CD4-positive, alpha-beta T cell (primary cell): ENCODE results near the gene TMEM106B. TPM values are rescaled to one million over a fixed set of nuclear protein-coding genes. Genes with fewer than 3 reads are reported as not detected.

Experiments
- ATAC-seq: fragments of 200-7000 bp; cut with Tn5 transposase; one replicate; pipeline ENCODE4 v1.10.0; 2022; ENCODE audit warnings: mild to moderate bottlenecking; ENCODE audit not compliant: poor library complexity
- CTCF ChIA-PET: fragments of 350-600 bp; sonication (Branson Sonifier 250); formaldehyde crosslinking; loops from one replicate; lab custom pipeline; 2021; ENCODE audit warnings: antibody characterized with exemption, inconsistent platforms; lab: Charles Lee
- POLR2A ChIA-PET: fragments of 350-600 bp; sonication (Branson Sonifier 250); formaldehyde crosslinking; loops from one replicate; lab custom pipeline; 2021; ENCODE audit warnings: antibody characterized with exemption, inconsistent platforms; lab: Charles Lee
- DNase-seq, 14 experiments: peaks; one replicate each; pipeline ENCODE4 v3.0.0-alpha.2; 2013 to 2020; ENCODE audit warnings: mixed read lengths in 2 of 14
- H3K27ac ChIP-seq, 2 donors: one replicate each; pipeline versions ENCODE4 v1.5.1 to v1.7.0; 2013; ENCODE audit warnings: low read length in 2 of 2, low read depth in 1 of 2, mild to moderate bottlenecking in 1 of 2
- H3K27me3 ChIP-seq, 2 experiments: 1 replicate in 1 of 2; 2 replicates in 1 of 2; pipeline versions ENCODE4 v1.6.1 to v1.7.0; 2013; ENCODE audit warnings: low read length in 2 of 2, control low read depth in 1 of 2, mild to moderate bottlenecking in 1 of 2, moderate library complexity in 1 of 2; ENCODE audit not compliant: insufficient read depth in 2 of 2, control insufficient read depth in 1 of 2
- H3K36me3 ChIP-seq: one replicate; pipeline ENCODE4 v1.6.1; 2013; ENCODE audit warnings: low read length, control low read depth; ENCODE audit not compliant: insufficient read depth
- H3K4me1 ChIP-seq: one replicate; pipeline ENCODE4 v1.6.1; 2013; ENCODE audit warnings: low read length, control low read depth; ENCODE audit not compliant: insufficient read depth
- H3K4me3 ChIP-seq: one replicate; pipeline ENCODE4 v1.5.1; 2013; ENCODE audit warnings: mild to moderate bottlenecking, low read length, moderate library complexity
- H3K9me3 ChIP-seq, 2 experiments: 1 replicate in 1 of 2; 2 replicates in 1 of 2; pipeline versions ENCODE4 v1.6.1 to v1.7.0; 2013; ENCODE audit warnings: low read length in 2 of 2, mild to moderate bottlenecking in 2 of 2, control low read depth in 1 of 2, moderate library complexity in 1 of 2; ENCODE audit not compliant: control insufficient read depth in 1 of 2, insufficient read depth in 1 of 2
- H3K27ac Mint-ChIP-seq: one replicate; pipeline ENCODE4 v1.8.0; 2020; ENCODE audit warnings: mixed read lengths
- H3K27me3 Mint-ChIP-seq: one replicate; pipeline ENCODE4 v1.8.0; 2021; ENCODE audit warnings: mixed read lengths
- H3K36me3 Mint-ChIP-seq: one replicate; pipeline ENCODE4 v1.8.0; 2021; ENCODE audit warnings: low read depth, mixed read lengths
- H3K4me1 Mint-ChIP-seq: one replicate; pipeline ENCODE4 v1.8.0; 2021; ENCODE audit warnings: low read depth, mixed read lengths
- H3K4me3 Mint-ChIP-seq: one replicate; pipeline ENCODE4 v1.8.0; 2020; ENCODE audit warnings: mild to moderate bottlenecking, mixed read lengths
- H3K9me3 Mint-ChIP-seq: one replicate; pipeline ENCODE4 v1.8.0; 2020; ENCODE audit warnings: mixed read lengths
- CTCF ChIP-seq: fragments of 200-600 bp; IDR thresholded peaks from one replicate; pipeline ENCODE4 v1.8.0; 2022; ENCODE audit warnings: antibody characterized with exemption, mild to moderate bottlenecking
- intact Hi-C, 2 experiments: fragments of 100-400 bp; cut with DNase I in 1 of 2; cut with micrococcal nuclease in 1 of 2; formaldehyde crosslinking; loops; one replicate each; pipeline versions ENCODE4 v1.15.1 to v1.9.0; 2023 to 2025; cut with DNase I, micrococcal nuclease
- total RNA-seq, 174 experiments: library from RNA in 2 of 174; stranded (reverse) in 2 of 174; gene quantifications; one replicate each; pipeline ENCODE4 v1.2.3 and lab custom pipeline; 2021 to 2026

Gene TMEM106B
- total RNA-seq, 2 experiments from 2014 or later: 16.9 to 17.5 TPM

- Mint-ChIP-seq H3K27me3 (no peaks in the 10 kb centered on the region), H3K9me3 (peaks cover 3% of the 10 kb centered on the region), H3K4me3 (no peak overlapping the region), H3K4me1 (peaks cover 46% of the 10 kb centered on the region), H3K36me3 (peaks cover 68% of the 10 kb centered on the region), H3K27ac (no peak overlapping the region)
- ATAC-seq (no peak), DNase-seq (no peak)
- Histone ChIP-seq H3K9me3 (no peaks in the 10 kb centered on the region), H3K4me3 (no peak overlapping the region), H3K27ac (no peak overlapping the region), H3K36me3 (peaks cover 34% of the 10 kb centered on the region), H3K4me1 (peaks cover 9% of the 10 kb centered on the region), H3K27me3 (no peaks in the 10 kb centered on the region)
- no peak for TF ChIP-seq CTCF
- CTCF ChIA-PET: no interaction called here
- intact Hi-C loops: no loop called here
- POLR2A ChIA-PET: no interaction called here
Observed at GRCh38 chr7:12226756-12227155, 15.7 kb downstream of the TMEM106B start.

- no peak overlapping the region for H3K4me3 ChIP-seq
- no peaks in the 10 kb centered on the region for H3K27me3 Mint-ChIP-seq
- no peaks in the 10 kb centered on the region for H3K27me3 ChIP-seq
- H3K27ac ChIP-seq: no peak overlapping the region
- H3K4me1 Mint-ChIP-seq: peaks cover 33% of the 10 kb centered on the region
- DNase-seq (no peak), ATAC-seq (no peak)
- peaks cover 9% of the 10 kb centered on the region for H3K4me1 ChIP-seq
- no peak overlapping the region for H3K27ac Mint-ChIP-seq
- no peak for TF ChIP-seq CTCF
- no peaks in the 10 kb centered on the region for H3K9me3 Mint-ChIP-seq
- H3K36me3 ChIP-seq: peaks cover 37% of the 10 kb centered on the region
- H3K36me3 Mint-ChIP-seq: peaks cover 74% of the 10 kb centered on the region
- ChIA-PET POLR2A (no interaction called here), CTCF (interaction anchor here (0.5 kb wide), 1 partner anchor 504 kb away, joined by 3 read pairs; no protein-coding TSS in a partner anchor)
- no peak overlapping the region for H3K4me3 Mint-ChIP-seq
- intact Hi-C loops: loop anchor here in 1 of 2 experiments (2.0 kb wide), 1 partner anchor 17 kb away; the partner anchor contains the start of gene TMEM106B
- H3K9me3 ChIP-seq: no peaks in the 10 kb centered on the region
Observed at GRCh38 chr7:12228024-12228423, 16.9 kb downstream of the TMEM106B start.

GRCh38 chr7:12229046-12229445, 18.0 kb downstream of the TMEM106B start:
- POLR2A ChIA-PET: interaction anchor here (0.7 to 1.1 kb wide), 2 partner anchors 11 to 18 kb away, joined by 3 read pairs; partner anchors contain the start of gene TMEM106B
- Mint-ChIP-seq H3K9me3 (no peaks in the 10 kb centered on the region), H3K27ac (no peak overlapping the region), H3K27me3 (no peaks in the 10 kb centered on the region), H3K36me3 (peaks cover 76% of the 10 kb centered on the region), H3K4me3 (no peak overlapping the region), H3K4me1 (peaks cover 23% of the 10 kb centered on the region)
- H3K27me3 ChIP-seq: no peaks in the 10 kb centered on the region
- intact Hi-C loops: loop anchor here in 1 of 2 experiments (2.0 kb wide), 1 partner anchor 18 kb away; the partner anchor contains the start of gene TMEM106B
- TF ChIP-seq CTCF: no peak
- no peaks in the 10 kb centered on the region for H3K9me3 ChIP-seq
- DNase-seq (no peak), ATAC-seq (no peak)
- H3K27ac ChIP-seq: no peak overlapping the region
- peaks cover under 1% of the 10 kb centered on the region for H3K4me1 ChIP-seq
- H3K36me3 ChIP-seq: peaks cover 43% of the 10 kb centered on the region
- no peak overlapping the region for H3K4me3 ChIP-seq
- CTCF ChIA-PET: interaction anchor here (0.5 to 1.3 kb wide), 2 partner anchors 30 to 461 kb away, joined by 3 to 5 read pairs; no protein-coding TSS in a partner anchor
